Measurements from ENCODE around the gene PGBD5.

GRCh38 chr1:230334447-230334837 is 91.7 kb downstream of the PGBD5 start:
- TF ChIP-seq POLR2A (IDR thresholded peaks at IDR 0.05) (no peak), CTCF (IDR thresholded peaks at IDR 0.05) (no peak)
